Loucy (cell line): Measurements from ENCODE around the gene B4GALT3.

Experiments
- H2AFZ ChIP-seq: fragments of 200-600 bp; sonication (generic); 2 replicates; pipeline ENCODE4 v1.6.0; 2016; ENCODE audit warnings: antibody characterized with exemption, mild to moderate bottlenecking, low read length, moderate library complexity
- H3F3A ChIP-seq: fragments of 200-600 bp; 2 replicates; pipeline ENCODE4 v1.6.0; 2016; ENCODE audit warnings: antibody characterized with exemption, low read depth, mild to moderate bottlenecking
- H3K27me3 ChIP-seq: fragments of 200-600 bp; sonication (generic); 2 replicates; pipeline ENCODE4 v1.6.1; 2014; ENCODE audit warnings: low read length, mild to moderate bottlenecking; ENCODE audit not compliant: insufficient read depth, poor library complexity, severe bottlenecking
- H3K36me3 ChIP-seq: fragments of 200-600 bp; sonication (generic); 2 replicates; pipeline ENCODE4 v1.6.1; 2016; ENCODE audit warnings: low read length; ENCODE audit not compliant: insufficient read depth
- H3K4me1 ChIP-seq: fragments of 200-600 bp; sonication (generic); 2 replicates; pipeline ENCODE4 v1.5.1; 2014; ENCODE audit warnings: low read length, mild to moderate bottlenecking; ENCODE audit not compliant: insufficient read depth, poor library complexity, severe bottlenecking
- H3K4me2 ChIP-seq: fragments of 200-600 bp; sonication (generic); 2 replicates; pipeline ENCODE4 v1.6.0; 2014; ENCODE audit warnings: antibody characterized with exemption, low read length, low read depth, mild to moderate bottlenecking; ENCODE audit not compliant: poor library complexity, severe bottlenecking
- H3K4me3 ChIP-seq: fragments of 200-600 bp; sonication (generic); 2 replicates; pipeline ENCODE4 v1.5.1; 2014; ENCODE audit warnings: low read length, mild to moderate bottlenecking, mixed read lengths; ENCODE audit not compliant: poor library complexity, severe bottlenecking
- H3K79me2 ChIP-seq: fragments of 200-600 bp; sonication (generic); 2 replicates; pipeline ENCODE4 v1.6.1; 2014; ENCODE audit warnings: low read length; ENCODE audit not compliant: insufficient read depth
- H3K9ac ChIP-seq: fragments of 200-600 bp; sonication (generic); 2 replicates; pipeline ENCODE4 v1.6.0; 2014; ENCODE audit warnings: mild to moderate bottlenecking, low read depth, low read length, moderate library complexity; ENCODE audit not compliant: poor library complexity, severe bottlenecking
- H3K9me2 ChIP-seq: fragments of 200-600 bp; sonication (generic); replicated peaks from 2 replicates; pipeline ENCODE4 v1.6.1; 2016; ENCODE audit warnings: low read depth, low read length, mixed read lengths
- H3K9me3 ChIP-seq: fragments of 200-600 bp; sonication (generic); 2 replicates; pipeline ENCODE4 v1.6.1; 2014; ENCODE audit warnings: mild to moderate bottlenecking, antibody characterized with exemption, low read length, low read depth; ENCODE audit not compliant: insufficient read depth
- H4K20me1 ChIP-seq: fragments of 200-600 bp; sonication (generic); 2 replicates; pipeline ENCODE4 v1.6.0; 2014; ENCODE audit warnings: antibody characterized with exemption, low read length, mild to moderate bottlenecking; ENCODE audit not compliant: insufficient read depth, poor library complexity, severe bottlenecking
- CTCF ChIP-seq: fragments of 200-600 bp; sonication (generic); conservative IDR thresholded peaks from 2 replicates; pipeline ENCODE4 v1.5.1; 2014; ENCODE audit warnings: mild to moderate bottlenecking, antibody characterized with exemption, low read length
- EZH2phosphoT487 ChIP-seq: fragments of 200-600 bp; IDR thresholded peaks from 2 replicates; pipeline ENCODE4 v1.6.1; 2018; ENCODE audit warnings: antibody characterized with exemption, mild to moderate bottlenecking, moderate library complexity, borderline replicate concordance

Gene B4GALT3

GRCh38 chr1:161197560-161198193, 20.4 kb upstream of the B4GALT3 start:
- no peaks in the 10 kb centered on the region for H3K36me3 ChIP-seq
- no peak overlapping the region for H3K9ac ChIP-seq
- H3K4me2 ChIP-seq, result no peak overlapping the region
- H3K27me3 ChIP-seq, result no peaks in the 10 kb centered on the region
- H3K79me2 ChIP-seq, result peaks cover 5% of the 10 kb centered on the region
- no peaks in the 10 kb centered on the region for H3K9me3 ChIP-seq
- no peak overlapping the region for H2AFZ ChIP-seq
- H4K20me1 ChIP-seq, result no peaks in the 10 kb centered on the region
- peaks cover 16% of the 10 kb centered on the region for H3K4me1 ChIP-seq
- no peaks in the 10 kb centered on the region for H3K9me2 ChIP-seq
- no peak overlapping the region for H3K4me3 ChIP-seq
- H3F3A ChIP-seq, result no peaks in the 10 kb centered on the region
- no peak for TF ChIP-seq EZH2phosphoT487
- TF ChIP-seq CTCF, result no peak

GRCh38 chr1:161196521-161197451, 19.5 kb upstream of the B4GALT3 start:
- no peak for TF ChIP-seq EZH2phosphoT487
- TF ChIP-seq CTCF, result no peak
- Histone ChIP-seq H3K9ac (no peak overlapping the region), H3K4me3 (no peak overlapping the region), H3K4me1 (peaks cover 14% of the 10 kb centered on the region), H4K20me1 (no peaks in the 10 kb centered on the region), H3K36me3 (no peaks in the 10 kb centered on the region), H3K9me3 (no peaks in the 10 kb centered on the region), H3K79me2 (no peaks in the 10 kb centered on the region), H3K4me2 (no peak overlapping the region), H3K9me2 (no peaks in the 10 kb centered on the region), H2AFZ (no peak overlapping the region), H3K27me3 (no peaks in the 10 kb centered on the region), H3F3A (no peaks in the 10 kb centered on the region)

GRCh38 chr1:161196111-161196510, 18.8 kb upstream of the B4GALT3 start:
- Histone ChIP-seq H3K9me3 (no peaks in the 10 kb centered on the region), H3K36me3 (no peaks in the 10 kb centered on the region), H3K4me3 (no peak overlapping the region), H3K9ac (no peak overlapping the region), H3K4me1 (peaks cover 7% of the 10 kb centered on the region), H3K27me3 (no peaks in the 10 kb centered on the region), H3K79me2 (no peaks in the 10 kb centered on the region), H2AFZ (no peak overlapping the region), H4K20me1 (no peaks in the 10 kb centered on the region), H3K4me2 (no peak overlapping the region), H3F3A (no peaks in the 10 kb centered on the region), H3K9me2 (no peaks in the 10 kb centered on the region)
- TF ChIP-seq EZH2phosphoT487 (no peak), CTCF (no peak)
